ENCODE results near the gene ALS2CL. TPM values are rescaled to one million over a fixed set of nuclear protein-coding genes. Genes with fewer than 3 reads are reported as not detected.

ALS2CL gene
- total RNA-seq, 3 donors from 2014 or later (not counting 1 experiment from before 2014, with no cell fraction given): 0.07 to 1.3 (median 0.70) TPM

GRCh38 chr3:46733026-46733800 lies 39.7 kb upstream of the ALS2CL start:
- no peak overlapping the region for H3K4me3 Mint-ChIP-seq
- peaks cover 4% of the 10 kb centered on the region for H3K27me3 ChIP-seq (ENCODE audit: control insufficient read depth, insufficient read depth, low read length)
- H3K27me3 Mint-ChIP-seq (ENCODE audit: low read depth in 2 of 2): peaks cover 14 to 17% of the 10 kb centered on the region in 2 donors
- DNase-seq (no peak), ATAC-seq (no peak)
- no peak overlapping the region for H3K27ac Mint-ChIP-seq
- H3K36me3 ChIP-seq (ENCODE audit: control insufficient read depth, insufficient read depth, low read length): no peaks in the 10 kb centered on the region
- no peaks in the 10 kb centered on the region for H3K4me1 Mint-ChIP-seq
- H3K27ac ChIP-seq (ENCODE audit: low read length): no peak overlapping the region
- 77% methylated on average over 9 of the region's 9 CpGs for WGBS (ENCODE audit: insufficient coverage)
- no peaks in the 10 kb centered on the region for H3K4me1 ChIP-seq (ENCODE audit: control insufficient read depth, insufficient read depth, low read length)
- no peaks in the 10 kb centered on the region for H3K9me3 Mint-ChIP-seq
- no peak for TF ChIP-seq CTCF (IDR thresholded peaks at IDR 0.05)
- H3K4me3 ChIP-seq (ENCODE audit: low read length): no peak overlapping the region
- intact Hi-C loops (cut with micrococcal nuclease): no loop called here
- H3K9me3 ChIP-seq (ENCODE audit: control insufficient read depth, insufficient read depth, low read length): no peaks in the 10 kb centered on the region
- H3K36me3 Mint-ChIP-seq: no peaks in the 10 kb centered on the region

GRCh38 chr3:46731795-46732194 lies 38.3 kb upstream of the ALS2CL start:
- ATAC-seq (no peak), DNase-seq (no peak)
- H3K4me1 ChIP-seq (ENCODE audit: control insufficient read depth, insufficient read depth, low read length): no peaks in the 10 kb centered on the region
- no peaks in the 10 kb centered on the region for H3K9me3 ChIP-seq (ENCODE audit: control insufficient read depth, insufficient read depth, low read length)
- H3K27me3 Mint-ChIP-seq (ENCODE audit: low read depth in 2 of 2): peaks cover 10 to 18% of the 10 kb centered on the region in 2 donors
- H3K36me3 Mint-ChIP-seq: no peaks in the 10 kb centered on the region
- intact Hi-C loops (cut with micrococcal nuclease): no loop called here
- no peak overlapping the region for H3K27ac Mint-ChIP-seq
- TF ChIP-seq CTCF (IDR thresholded peaks at IDR 0.05): no peak
- no peaks in the 10 kb centered on the region for H3K9me3 Mint-ChIP-seq
- H3K27me3 ChIP-seq (ENCODE audit: control insufficient read depth, insufficient read depth, low read length): peaks cover 2% of the 10 kb centered on the region
- no peak overlapping the region for H3K27ac ChIP-seq (ENCODE audit: low read length)
- no peak overlapping the region for H3K4me3 ChIP-seq (ENCODE audit: low read length)
- no peaks in the 10 kb centered on the region for H3K36me3 ChIP-seq (ENCODE audit: control insufficient read depth, insufficient read depth, low read length)
- H3K4me3 Mint-ChIP-seq: no peak overlapping the region
- H3K4me1 Mint-ChIP-seq: no peaks in the 10 kb centered on the region
- 90% methylated on average over 2 of the region's 3 CpGs for WGBS (ENCODE audit: insufficient coverage)

- peaks cover 2% of the 10 kb centered on the region for H3K27me3 ChIP-seq (ENCODE audit: control insufficient read depth, insufficient read depth, low read length)
- Mint-ChIP-seq H3K27me3 (ENCODE audit: low read depth in 2 of 2) (peaks cover 15 to 28% of the 10 kb centered on the region in 2 donors), H3K4me1 (no peaks in the 10 kb centered on the region), H3K4me3 (no peak overlapping the region), H3K27ac (no peak overlapping the region), H3K9me3 (no peaks in the 10 kb centered on the region), H3K36me3 (no peaks in the 10 kb centered on the region)
- no peaks in the 10 kb centered on the region for H3K4me1 ChIP-seq (ENCODE audit: control insufficient read depth, insufficient read depth, low read length)
- no peak overlapping the region for H3K4me3 ChIP-seq (ENCODE audit: low read length)
- WGBS (ENCODE audit: insufficient coverage): no CpG with 5 or more reads among the region's 2 CpGs
- no peaks in the 10 kb centered on the region for H3K36me3 ChIP-seq (ENCODE audit: control insufficient read depth, insufficient read depth, low read length)
- intact Hi-C loops (cut with micrococcal nuclease): no loop called here
- ATAC-seq: no peak
- H3K27ac ChIP-seq (ENCODE audit: low read length): no peak overlapping the region
- TF ChIP-seq CTCF (IDR thresholded peaks at IDR 0.05): no peak
- no peak for DNase-seq
- H3K9me3 ChIP-seq (ENCODE audit: control insufficient read depth, insufficient read depth, low read length): no peaks in the 10 kb centered on the region
Observed at GRCh38 chr3:46730819-46731218, 37.3 kb upstream of the ALS2CL start.

GRCh38 chr3:46729038-46729437 lies 35.6 kb upstream of the ALS2CL start:
- H3K4me3 Mint-ChIP-seq: no peak overlapping the region
- Histone ChIP-seq H3K27ac (ENCODE audit: low read length) (no peak overlapping the region), H3K9me3 (ENCODE audit: control insufficient read depth, insufficient read depth, low read length) (no peaks in the 10 kb centered on the region), H3K4me1 (ENCODE audit: control insufficient read depth, insufficient read depth, low read length) (no peaks in the 10 kb centered on the region), H3K4me3 (ENCODE audit: low read length) (no peak overlapping the region), H3K36me3 (ENCODE audit: control insufficient read depth, insufficient read depth, low read length) (no peaks in the 10 kb centered on the region), H3K27me3 (ENCODE audit: control insufficient read depth, insufficient read depth, low read length) (peaks cover 2% of the 10 kb centered on the region)
- intact Hi-C loops (cut with micrococcal nuclease): no loop called here
- no peak overlapping the region for H3K27ac Mint-ChIP-seq
- peaks cover 15 to 32% of the 10 kb centered on the region in 2 donors for H3K27me3 Mint-ChIP-seq (ENCODE audit: low read depth in 2 of 2)
- H3K9me3 Mint-ChIP-seq: no peaks in the 10 kb centered on the region
- WGBS (ENCODE audit: insufficient coverage): 91% methylated on average over 4 of the region's 4 CpGs
- ATAC-seq (no peak), DNase-seq (no peak)
- no peaks in the 10 kb centered on the region for H3K36me3 Mint-ChIP-seq
- H3K4me1 Mint-ChIP-seq: no peaks in the 10 kb centered on the region
- TF ChIP-seq CTCF (IDR thresholded peaks at IDR 0.05): no peak
